Erythroblast (primary cell): ENCODE results near the gene FAM107B.

Experiments
- DNase-seq, 2 experiments: peaks; one replicate each; lab custom pipeline; 2025; lab: John Stamatoyannopoulos, UW
- GATA1 ChIP-seq: IDR thresholded peaks from 2 replicates; pipeline ENCODE4 v1.6.1; 2011; ENCODE audit warnings: low read depth, mild to moderate bottlenecking, control low read depth, low read length, moderate library complexity
- POLR2A ChIP-seq: IDR thresholded peaks from 2 replicates; pipeline ENCODE4 v1.6.1; 2011; ENCODE audit warnings: mild to moderate bottlenecking, low read length

FAM107B gene

DNA sequence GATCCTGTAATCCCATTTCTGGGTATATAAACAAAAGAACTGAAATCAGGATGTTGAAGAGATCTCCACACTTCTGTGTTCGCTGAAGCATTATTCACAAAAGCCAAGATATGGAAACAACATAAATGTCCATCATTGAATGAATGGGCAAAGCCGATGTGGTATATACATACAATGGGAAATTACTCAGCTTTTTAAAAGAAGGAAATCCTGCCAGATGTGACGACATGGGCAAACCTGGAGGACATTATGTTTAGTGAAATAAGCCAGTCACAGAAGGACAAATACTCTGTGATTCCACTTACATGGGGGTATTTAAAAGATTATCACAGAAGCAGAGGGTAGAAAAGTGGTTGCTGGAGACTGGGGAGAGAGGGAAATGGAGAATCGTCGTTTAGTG lies 23.9 kb upstream of the FAM107B start:
- TF ChIP-seq GATA1 (no peak), POLR2A (no peak)
- DNase-seq = no peak

- DNase-seq = no peak
- no peak for TF ChIP-seq POLR2A
- TF ChIP-seq GATA1 = no peak
Measured at GRCh38 chr10:14787938-14788337, 13.2 kb upstream of the FAM107B start.

DNA sequence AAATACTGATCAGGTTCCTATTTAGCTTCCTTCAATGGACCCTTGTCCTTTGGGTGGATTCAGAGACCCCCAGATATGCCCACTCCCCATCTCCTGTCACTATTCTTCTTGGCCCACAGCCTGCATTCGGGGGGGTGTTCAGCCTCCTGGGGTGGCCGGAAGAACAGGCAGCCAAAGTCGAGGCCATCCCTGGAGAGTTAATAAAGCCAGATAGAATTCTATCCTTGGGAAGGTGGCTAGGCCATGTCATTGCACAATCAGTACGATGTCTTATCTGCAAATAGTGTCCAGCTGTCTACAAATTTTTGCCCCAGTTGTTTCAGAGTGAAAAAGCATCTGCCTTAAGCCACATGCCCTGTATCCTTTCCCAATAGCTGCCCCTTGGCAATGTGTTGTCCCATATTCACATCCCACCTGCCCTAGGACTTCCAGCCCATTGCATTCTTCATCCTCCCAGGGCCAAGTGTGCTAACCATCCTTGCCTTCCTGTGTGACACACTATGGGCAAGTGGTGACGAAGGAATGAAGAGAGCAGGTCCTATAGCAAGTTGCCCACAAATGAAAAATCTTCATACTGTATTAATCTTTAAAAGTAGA lies 9.9 kb upstream of the FAM107B start:
- DNase-seq = no peak
- TF ChIP-seq GATA1 (no peak), POLR2A (no peak)

- TF ChIP-seq POLR2A (no peak), GATA1 (no peak)
- no peak for DNase-seq
Measured at GRCh38 chr10:14782691-14783363, 8.1 kb upstream of the FAM107B start.

DNA sequence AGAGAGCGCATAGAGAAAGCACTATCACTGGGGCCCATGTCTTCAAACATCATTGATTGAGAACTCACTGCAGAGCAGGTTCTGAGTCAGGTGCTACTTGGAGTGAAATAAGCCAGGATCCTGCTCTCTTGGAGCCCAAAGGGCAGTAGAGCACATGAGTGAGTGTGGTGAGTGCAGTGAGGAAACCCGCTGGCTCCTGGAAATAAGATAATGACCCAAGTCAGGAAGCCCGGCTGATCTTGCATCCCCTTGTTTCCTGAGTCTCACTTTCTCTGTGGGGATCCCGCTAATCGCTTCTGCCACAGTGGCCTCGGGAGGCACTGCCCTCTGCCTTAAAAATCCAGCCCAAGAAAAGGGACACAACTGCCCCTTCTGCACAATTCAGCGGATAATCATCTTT lies 7.1 kb upstream of the FAM107B start:
- TF ChIP-seq GATA1 (no peak), POLR2A (no peak)

DNA sequence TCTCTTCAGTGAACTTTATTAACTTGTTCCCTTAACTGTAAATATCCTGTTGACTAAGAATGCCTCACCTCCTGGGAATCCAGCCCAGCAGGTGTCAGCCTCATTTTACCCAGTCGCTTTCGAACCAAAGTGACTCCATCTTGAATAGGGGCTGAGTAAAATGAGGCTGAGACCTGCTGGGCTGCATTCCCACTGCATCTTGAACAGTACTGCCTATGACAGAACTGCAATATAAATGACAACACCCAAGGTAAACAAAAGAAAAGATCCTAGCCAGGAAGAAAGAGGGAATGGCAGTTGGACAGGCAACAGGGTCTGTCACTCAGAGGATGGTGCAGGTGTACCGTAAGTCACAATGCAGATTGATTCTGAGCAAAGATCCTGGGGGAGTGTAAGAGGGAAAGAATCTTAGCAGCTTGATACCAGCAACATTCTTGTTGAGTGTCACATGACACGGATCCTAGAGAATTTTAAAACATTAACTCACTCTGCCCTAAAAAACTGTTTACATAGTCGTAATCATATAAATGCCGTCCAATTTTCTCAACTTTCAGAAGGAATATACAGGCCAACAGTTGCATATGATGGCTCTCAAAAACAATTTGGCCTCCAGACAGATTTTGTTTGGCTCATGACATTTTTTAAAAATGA lies 4.4 kb upstream of the FAM107B start:
- TF ChIP-seq POLR2A (no peak), GATA1 (no peak)
- no peak for DNase-seq

More for the DNA sequence above, 7.1 kb upstream of the FAM107B start:
- no peak for DNase-seq

DNA sequence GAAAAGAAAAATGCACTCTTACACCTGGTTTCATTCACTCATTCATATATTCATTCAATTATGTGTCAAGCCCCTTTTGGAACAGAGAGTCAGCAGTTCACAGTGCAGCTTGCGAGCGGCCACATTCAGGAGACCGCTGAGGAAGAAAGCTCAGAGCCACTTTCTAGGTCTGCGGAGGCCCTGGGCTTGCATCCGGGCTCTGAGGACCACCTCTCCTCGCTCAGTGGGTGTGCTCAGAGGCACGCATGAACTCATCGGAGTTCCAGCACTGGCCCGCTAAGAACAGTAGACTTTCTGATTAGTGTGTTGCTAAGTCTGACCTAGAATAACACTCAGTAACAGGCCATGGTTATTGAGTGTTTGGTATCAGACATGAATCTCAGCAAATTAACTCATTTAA lies 1.8 kb upstream of the FAM107B start:
- no peak for DNase-seq
- TF ChIP-seq POLR2A (no peak), GATA1 (no peak)

DNA sequence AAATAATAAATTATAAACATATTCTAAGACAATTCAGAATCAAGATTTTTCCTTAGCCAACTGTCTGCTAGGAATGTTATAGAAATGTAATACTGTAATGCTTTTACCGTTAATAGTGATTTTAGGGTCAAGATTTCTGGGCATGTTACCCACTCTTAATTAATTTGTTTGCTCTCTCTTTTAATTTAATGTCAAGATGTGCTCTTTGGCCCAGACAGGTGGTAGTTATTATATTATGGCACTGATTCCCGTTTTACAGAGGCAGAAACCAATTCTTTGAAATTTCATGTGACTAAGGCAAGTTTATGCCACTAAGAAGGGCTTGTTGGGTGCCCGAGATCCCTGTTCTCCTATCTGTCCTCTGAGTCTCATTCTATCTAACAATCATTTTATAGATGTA lies 959 bp upstream of the FAM107B start:
- TF ChIP-seq GATA1 (no peak), POLR2A (no peak)
- DNase-seq = no peak

DNA sequence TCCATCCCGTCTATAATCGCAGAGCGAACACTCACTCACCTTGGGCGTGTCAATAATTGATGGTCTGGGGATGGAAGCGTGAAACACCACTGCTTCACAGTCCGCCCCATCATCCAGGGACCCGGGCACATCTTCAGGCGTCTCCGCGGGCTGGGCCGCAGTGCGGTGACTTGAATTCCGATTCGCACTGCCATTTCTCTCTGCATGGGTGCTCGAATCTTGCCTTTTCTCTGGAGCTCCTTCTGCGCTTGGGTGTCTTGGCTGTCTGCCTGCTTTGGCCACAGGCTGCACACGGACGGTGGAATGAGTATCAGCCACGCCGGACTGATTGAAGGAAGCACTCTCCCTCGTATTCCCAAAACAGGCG lies 500 bp downstream of the FAM107B start:
- TF ChIP-seq POLR2A = no peak
- TF ChIP-seq GATA1 = no peak
- no peak for DNase-seq

DNA sequence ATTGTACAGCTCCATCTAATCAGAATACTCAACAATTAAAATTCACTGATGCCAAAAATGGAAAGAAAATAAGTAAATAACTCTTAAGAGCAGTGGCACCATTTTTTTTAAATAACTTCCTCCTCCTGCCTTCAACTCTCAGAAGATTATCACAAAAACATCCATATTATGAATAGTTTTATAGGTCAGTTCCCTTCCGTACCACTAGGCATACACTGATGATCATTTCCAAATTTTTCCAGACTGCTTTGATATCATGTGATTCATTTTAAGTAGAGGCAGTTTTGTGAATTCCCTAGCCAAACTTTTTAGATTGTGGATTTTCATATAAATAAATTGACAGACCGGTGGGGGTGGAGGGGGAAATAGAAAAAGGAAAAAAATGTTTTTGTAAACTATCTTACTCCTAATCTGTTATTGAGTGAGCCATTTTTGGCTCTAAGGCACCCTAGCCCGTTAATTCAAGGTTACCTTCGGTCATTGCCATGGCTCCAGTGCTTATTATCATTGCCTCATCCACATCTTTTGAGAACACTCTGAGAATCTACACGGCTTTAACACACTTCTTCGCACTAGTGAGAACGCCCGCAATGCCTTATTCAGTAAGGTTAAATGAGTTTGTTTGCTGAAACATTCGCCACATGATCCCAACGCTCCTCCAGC lies 1.0 kb downstream of the FAM107B start:
- TF ChIP-seq GATA1 = no peak
- TF ChIP-seq POLR2A = no peak
- no peak for DNase-seq

DNA sequence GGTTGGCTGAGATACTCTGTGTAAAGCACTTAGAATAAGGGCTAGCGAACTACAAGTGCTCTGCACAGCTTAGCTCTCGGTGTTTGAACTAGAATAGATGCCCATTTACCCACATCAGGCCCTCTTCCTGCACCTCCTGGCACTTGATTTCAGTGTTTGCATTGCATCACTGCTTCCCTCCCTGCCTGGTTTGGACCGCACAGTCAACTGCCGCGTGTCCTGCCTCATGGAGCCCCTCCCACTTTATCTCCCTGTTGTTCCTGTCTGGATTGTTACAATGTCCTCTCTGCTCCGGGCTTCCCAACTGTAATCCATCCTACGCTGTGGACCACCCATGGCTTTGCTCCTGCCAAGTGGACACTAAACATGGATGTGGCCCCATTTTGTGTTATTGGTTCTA lies 2.3 kb downstream of the FAM107B start:
- TF ChIP-seq POLR2A (no peak), GATA1 (no peak)
- no peak for DNase-seq

DNA sequence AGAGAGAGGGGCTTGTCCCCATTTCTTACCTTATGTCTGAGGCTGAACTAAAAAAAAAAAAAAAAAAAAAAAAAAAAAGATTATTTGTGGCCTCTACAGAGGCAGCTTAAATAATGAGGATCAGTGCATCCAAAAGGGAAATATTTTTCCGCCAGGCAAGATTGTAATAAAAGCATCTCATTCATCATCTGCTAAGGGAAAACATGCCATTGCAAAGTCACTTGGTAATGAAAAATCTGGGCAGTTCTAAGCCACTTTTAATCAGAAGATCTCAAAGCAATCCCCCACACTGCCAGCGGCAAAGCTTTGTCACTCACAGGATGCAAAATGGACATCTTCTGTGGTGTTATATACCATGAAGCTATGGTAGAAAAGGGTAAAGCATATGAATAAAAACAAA lies 3.8 kb downstream of the FAM107B start:
- no peak for TF ChIP-seq GATA1
- TF ChIP-seq POLR2A = no peak
- DNase-seq = no peak

GRCh38 chr10:14761372-14761771 lies 13.3 kb downstream of the FAM107B start:
- no peak for DNase-seq
- TF ChIP-seq POLR2A (no peak), GATA1 (no peak)

- no peak for TF ChIP-seq GATA1
- TF ChIP-seq POLR2A = no peak
- DNase-seq = no peak
Measured at GRCh38 chr10:14758994-14759664, 15.6 kb downstream of the FAM107B start.
